C1 segment of cervical spinal cord (tissue), 14 donors: ENCODE measurements around the gene RBM18.

ENCODE experiments used
- DNase-seq, 14 donors: peaks; one replicate each; lab custom pipeline; 2025; lab: John Stamatoyannopoulos, UW

Gene RBM18

GRCh38 chr9:122204491-122204890 lies 60.1 kb downstream of the RBM18 start:
- DNase-seq = no peak

- no peak for DNase-seq
Observed at GRCh38 chr9:122204055-122204454, 60.6 kb downstream of the RBM18 start.

GRCh38 chr9:122202111-122202510 lies 62.5 kb downstream of the RBM18 start:
- DNase-seq = no peak

GRCh38 chr9:122201641-122202040 lies 63.0 kb downstream of the RBM18 start:
- no peak for DNase-seq

GRCh38 chr9:122200960-122201595 lies 63.6 kb downstream of the RBM18 start:
- DNase-seq = no peak

GRCh38 chr9:122197882-122198281 lies 66.8 kb downstream of the RBM18 start:
- DNase-seq = no peak

- no peak for DNase-seq
Observed at GRCh38 chr9:122197426-122197825, 67.2 kb downstream of the RBM18 start.

GRCh38 chr9:122195875-122196274 lies 68.8 kb downstream of the RBM18 start:
- no peak for DNase-seq

- DNase-seq = no peak
Observed at GRCh38 chr9:122193651-122194050, 71.0 kb downstream of the RBM18 start.

- no peak for DNase-seq
Observed at GRCh38 chr9:122192914-122193525, 71.6 kb downstream of the RBM18 start.

- no peak for DNase-seq
Observed at GRCh38 chr9:122192261-122192875, 72.3 kb downstream of the RBM18 start.

- DNase-seq = no peak
Observed at GRCh38 chr9:122191584-122191983, 73.1 kb downstream of the RBM18 start.

GRCh38 chr9:122190597-122191381 lies 73.9 kb downstream of the RBM18 start:
- peak in 3 of 14 donors; percentile 3 to 27 (median 16) for DNase-seq

GRCh38 chr9:122188369-122188768 lies 76.3 kb downstream of the RBM18 start:
- no peak for DNase-seq
